Measurements from ENCODE around the gene UMODL1.
A peak's percentile ranks its signal among the peaks of the same experiment; 100 is the strongest.

UMODL1 gene

GRCh38 chr21:42085246-42086077, 14.3 kb downstream of the UMODL1 start:
- no peaks in the 10 kb centered on the region for H3K9me3 ChIP-seq
- H3K27ac ChIP-seq = no peak overlapping the region
- no peak overlapping the region for H3K4me2 ChIP-seq
- peaks cover 19% of the 10 kb centered on the region for H3K4me1 ChIP-seq
- no peak overlapping the region for H3K4me3 ChIP-seq
- no peaks in the 10 kb centered on the region for H4K20me1 ChIP-seq
- no peaks in the 10 kb centered on the region for H3K36me3 ChIP-seq
- H3K27me3 ChIP-seq = no peaks in the 10 kb centered on the region
- no peak for TF ChIP-seq Cebpa-rat (IDR thresholded peaks at IDR 0.05)
- no peak overlapping the region for H3K9ac ChIP-seq

GRCh38 chr21:42086969-42087368, 15.9 kb downstream of the UMODL1 start:
- Histone ChIP-seq H3K9ac (no peak overlapping the region), H3K27ac (no peak overlapping the region), H3K4me1 (peaks cover 19% of the 10 kb centered on the region), H3K4me3 (no peak overlapping the region), H4K20me1 (no peaks in the 10 kb centered on the region), H3K36me3 (no peaks in the 10 kb centered on the region), H3K9me3 (no peaks in the 10 kb centered on the region), H3K4me2 (no peak overlapping the region), H3K27me3 (no peaks in the 10 kb centered on the region)
- no peak for TF ChIP-seq Cebpa-rat (IDR thresholded peaks at IDR 0.05)

GRCh38 chr21:42088148-42088547, 17.0 kb downstream of the UMODL1 start:
- no peaks in the 10 kb centered on the region for H4K20me1 ChIP-seq
- H3K27me3 ChIP-seq = no peaks in the 10 kb centered on the region
- H3K27ac ChIP-seq = no peak overlapping the region
- H3K9me3 ChIP-seq = no peaks in the 10 kb centered on the region
- no peak overlapping the region for H3K9ac ChIP-seq
- no peak for TF ChIP-seq Cebpa-rat (IDR thresholded peaks at IDR 0.05)
- H3K4me2 ChIP-seq = peak overlapping the region; percentile 48; the same call in 1 of the 2 replicates
- H3K4me1 ChIP-seq = peaks cover 28% of the 10 kb centered on the region
- H3K36me3 ChIP-seq = no peaks in the 10 kb centered on the region
- no peak overlapping the region for H3K4me3 ChIP-seq

- Histone ChIP-seq H3K27ac (no peak overlapping the region), H3K4me3 (no peak overlapping the region), H3K9me3 (no peaks in the 10 kb centered on the region), H3K9ac (no peak overlapping the region), H3K36me3 (no peaks in the 10 kb centered on the region), H3K27me3 (no peaks in the 10 kb centered on the region), H3K4me2 (peak overlapping the region; percentile 48), H3K4me1 (peaks cover 29% of the 10 kb centered on the region), H4K20me1 (no peaks in the 10 kb centered on the region)
- TF ChIP-seq Cebpa-rat (IDR thresholded peaks at IDR 0.05) = no peak
These were observed 17.5 kb downstream of the UMODL1 start for GRCh38 chr21:42088658-42089057.

- H3K27ac ChIP-seq = no peak overlapping the region
- H3K27me3 ChIP-seq = no peaks in the 10 kb centered on the region
- H3K36me3 ChIP-seq = no peaks in the 10 kb centered on the region
- H3K9ac ChIP-seq = no peak overlapping the region
- peak overlapping the region; percentile 48 for H3K4me2 ChIP-seq
- no peak for TF ChIP-seq Cebpa-rat (IDR thresholded peaks at IDR 0.05)
- H4K20me1 ChIP-seq = no peaks in the 10 kb centered on the region
- H3K4me1 ChIP-seq = peaks cover 29% of the 10 kb centered on the region
- H3K9me3 ChIP-seq = peaks cover 4% of the 10 kb centered on the region; the same call in 1 of the 2 replicates
- no peak overlapping the region for H3K4me3 ChIP-seq
These were observed 18.0 kb downstream of the UMODL1 start for GRCh38 chr21:42089093-42089631.

- Histone ChIP-seq H4K20me1 (no peaks in the 10 kb centered on the region), H3K4me3 (no peak overlapping the region), H3K4me1 (peaks cover 29% of the 10 kb centered on the region), H3K27me3 (no peaks in the 10 kb centered on the region), H3K9ac (no peak overlapping the region), H3K36me3 (no peaks in the 10 kb centered on the region), H3K27ac (no peak overlapping the region), H3K4me2 (peak overlapping the region; percentile 48), H3K9me3 (peaks cover 8% of the 10 kb centered on the region)
- no peak for TF ChIP-seq Cebpa-rat (IDR thresholded peaks at IDR 0.05)
These were observed 18.7 kb downstream of the UMODL1 start for GRCh38 chr21:42089665-42090310.

GRCh38 chr21:42091899-42092508, 20.9 kb downstream of the UMODL1 start:
- Histone ChIP-seq H3K4me1 (peaks cover 36% of the 10 kb centered on the region), H3K27me3 (no peaks in the 10 kb centered on the region), H3K4me3 (no peak overlapping the region), H3K36me3 (no peaks in the 10 kb centered on the region), H3K4me2 (no peak overlapping the region), H3K9me3 (peaks cover 12% of the 10 kb centered on the region), H4K20me1 (no peaks in the 10 kb centered on the region), H3K27ac (no peak overlapping the region), H3K9ac (no peak overlapping the region)
- no peak for TF ChIP-seq Cebpa-rat (IDR thresholded peaks at IDR 0.05)

GRCh38 chr21:42092771-42093170, 21.7 kb downstream of the UMODL1 start:
- Histone ChIP-seq H3K9ac (no peak overlapping the region), H3K27ac (no peak overlapping the region), H3K27me3 (no peaks in the 10 kb centered on the region), H3K4me3 (no peak overlapping the region), H3K36me3 (no peaks in the 10 kb centered on the region), H3K4me2 (peak overlapping the region; percentile 45), H3K9me3 (peaks cover 12% of the 10 kb centered on the region), H4K20me1 (no peaks in the 10 kb centered on the region), H3K4me1 (peaks cover 44% of the 10 kb centered on the region)
- TF ChIP-seq Cebpa-rat (IDR thresholded peaks at IDR 0.05) = no peak

GRCh38 chr21:42093186-42093585, 22.1 kb downstream of the UMODL1 start:
- Histone ChIP-seq H3K27ac (no peak overlapping the region), H3K4me1 (peaks cover 48% of the 10 kb centered on the region), H3K36me3 (no peaks in the 10 kb centered on the region), H3K9me3 (peaks cover 12% of the 10 kb centered on the region), H3K27me3 (no peaks in the 10 kb centered on the region), H3K4me3 (no peak overlapping the region), H3K4me2 (peak overlapping the region; percentile 45; the same call in 1 of the 2 replicates), H3K9ac (no peak overlapping the region), H4K20me1 (no peaks in the 10 kb centered on the region)
- TF ChIP-seq Cebpa-rat (IDR thresholded peaks at IDR 0.05) = no peak

All from BLaER1 (cell line).